ENCODE results near the gene SPATA20. TPM values are rescaled to one million over a fixed set of nuclear protein-coding genes. Genes with fewer than 3 reads are reported as not detected.

Gene SPATA20
- total and polyA plus RNA-seq, 2 of the 13 experiments (the other 11 are each of a cell fraction or from before 2014, with no cell fraction given), result 36.1 to 64.8 TPM

GRCh38 chr17:50542795-50543774 is 3.9 kb upstream of the SPATA20 start (continued):
- TF ChIP-seq ZNF253 (CRISPR knock-in tag; IDR thresholded peaks at IDR 0.05; ENCODE audit: borderline replicate concordance), result no peak
- TF ChIP-seq ZNF83 (CRISPR knock-in tag; IDR thresholded peaks at IDR 0.05; ENCODE audit: borderline replicate concordance), result no peak
- peak; percentile 66; the same call in 1 of the 2 replicates for TF ChIP-seq SAP130 (CRISPR knock-in tag; IDR thresholded peaks at IDR 0.05; ENCODE audit: low read depth)
- TF ChIP-seq SIN3B (IDR thresholded peaks at IDR 0.05; ENCODE audit: low read length), result no peak
- TF ChIP-seq, protein P1, sequence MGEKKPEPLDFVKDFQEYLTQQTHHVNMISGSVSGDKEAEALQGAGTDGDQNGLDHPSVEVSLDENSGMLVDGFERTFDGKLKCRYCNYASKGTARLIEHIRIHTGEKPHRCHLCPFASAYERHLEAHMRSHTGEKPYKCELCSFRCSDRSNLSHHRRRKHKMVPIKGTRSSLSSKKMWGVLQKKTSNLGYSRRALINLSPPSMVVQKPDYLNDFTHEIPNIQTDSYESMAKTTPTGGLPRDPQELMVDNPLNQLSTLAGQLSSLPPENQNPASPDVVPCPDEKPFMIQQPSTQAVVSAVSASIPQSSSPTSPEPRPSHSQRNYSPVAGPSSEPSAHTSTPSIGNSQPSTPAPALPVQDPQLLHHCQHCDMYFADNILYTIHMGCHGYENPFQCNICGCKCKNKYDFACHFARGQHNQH (CRISPR knock-in tag; IDR thresholded peaks at IDR 0.05), result peak; percentile 90; the same call in 1 of the 2 replicates
- TF ChIP-seq CREM (IDR thresholded peaks at IDR 0.05), result peak; percentile 77; the same call in 1 of the 2 replicates
- no peak for TF ChIP-seq CREM (CRISPR knock-in tag; IDR thresholded peaks at IDR 0.05)
- no peak for TF ChIP-seq ZNF713 (CRISPR knock-in tag; IDR thresholded peaks at IDR 0.05)
- TF ChIP-seq HIVEP1 (CRISPR knock-in tag; IDR thresholded peaks at IDR 0.05), result no peak; the same call in 1 of the 2 replicates
- TF ChIP-seq TRIM22 (IDR thresholded peaks at IDR 0.05), result no peak
- peak; percentile 79; the same call in 1 of the 2 replicates for TF ChIP-seq ONECUT2 (CRISPR knock-in tag; IDR thresholded peaks at IDR 0.05)
- TF ChIP-seq, protein P2, sequence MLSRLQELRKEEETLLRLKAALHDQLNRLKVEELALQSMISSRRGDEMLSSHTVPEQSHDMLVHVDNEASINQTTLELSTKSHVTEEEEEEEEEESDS (CRISPR knock-in tag; IDR thresholded peaks at IDR 0.05; ENCODE audit: borderline replicate concordance), result no peak
- no peak for TF ChIP-seq ZNF260 (CRISPR knock-in tag; IDR thresholded peaks at IDR 0.05; ENCODE audit: borderline replicate concordance, low read depth)
- TF ChIP-seq ATF7-NPFF (CRISPR knock-in tag; IDR thresholded peaks at IDR 0.05; ENCODE audit: low read depth), result no peak
- TF ChIP-seq MTF1 (CRISPR knock-in tag; IDR thresholded peaks at IDR 0.05), result no peak
- TF ChIP-seq NR0B2 (CRISPR knock-in tag; IDR thresholded peaks at IDR 0.05), result no peak; the same call in 1 of the 2 replicates
- no peak for TF ChIP-seq MAFK (conservative IDR thresholded peaks at IDR 0.05 in 1 of 2, IDR thresholded peaks at IDR 0.05 in 1 of 2; ENCODE audit: low read length in 2 of 2)
- TF ChIP-seq ZZZ3 (CRISPR knock-in tag; IDR thresholded peaks at IDR 0.05; ENCODE audit: borderline replicate concordance), result no peak
- TF ChIP-seq ZNF547 (CRISPR knock-in tag; IDR thresholded peaks at IDR 0.05), result no peak
- peak; percentile 69; the same call in 1 of the 2 replicates for TF ChIP-seq ZNF878 (CRISPR knock-in tag; IDR thresholded peaks at IDR 0.05)

Data from HepG2 (cell line).